C4-2B (cell line): ENCODE results near the gene MOCOS.

Experiments
- H3K27ac ChIP-seq: fragments of 450-650 bp; 2 replicates; pipeline ENCODE4 v1.5.1; 2017
- CTCF ChIP-seq: fragments of 450-650 bp; conservative IDR thresholded peaks from 2 replicates; pipeline ENCODE4 v1.5.1; 2017; ENCODE audit warnings: mild to moderate bottlenecking
- ZFX ChIP-seq: fragments of 450-650 bp; IDR thresholded peaks from 2 replicates; pipeline ENCODE4 v1.6.1; 2017

MOCOS gene

GRCh38 chr18:36256094-36256493, 68.8 kb downstream of the MOCOS start:
- TF ChIP-seq CTCF (no peak), ZFX (no peak)
- H3K27ac ChIP-seq, result no peak overlapping the region

GRCh38 chr18:36262971-36263370, 75.7 kb downstream of the MOCOS start:
- TF ChIP-seq CTCF (no peak), ZFX (no peak)

GRCh38 chr18:36264283-36264682, 77.0 kb downstream of the MOCOS start:
- H3K27ac ChIP-seq, result no peak overlapping the region
- TF ChIP-seq CTCF, result no peak

More at GRCh38 chr18:36262971-36263370, 75.7 kb downstream of the MOCOS start:
- H3K27ac ChIP-seq, result no peak overlapping the region

GRCh38 chr18:36265015-36265414, 77.7 kb downstream of the MOCOS start:
- no peak for TF ChIP-seq ZFX
- TF ChIP-seq CTCF, result no peak
- H3K27ac ChIP-seq, result no peak overlapping the region

- no peak for TF ChIP-seq ZFX
- no peak for TF ChIP-seq CTCF
- no peak overlapping the region for H3K27ac ChIP-seq
Measured at GRCh38 chr18:36269157-36269556, 81.9 kb downstream of the MOCOS start.

GRCh38 chr18:36271153-36271552, 83.9 kb downstream of the MOCOS start:
- TF ChIP-seq CTCF (no peak), ZFX (no peak)
- no peak overlapping the region for H3K27ac ChIP-seq

GRCh38 chr18:36273347-36273746, 86.0 kb downstream of the MOCOS start:
- no peak overlapping the region for H3K27ac ChIP-seq
- TF ChIP-seq CTCF (no peak), ZFX (no peak)
